Uterus (tissue), 4 donors: Measurements from ENCODE around the gene RPRML. TPM values are rescaled to one million over a fixed set of nuclear protein-coding genes. Genes with fewer than 3 reads are reported as not detected.
"Not testable (repeated sequence)": the region's sequence is repeated elsewhere in the genome, so short reads cannot be mapped to it uniquely, and the experiment has no call there.

ENCODE experiments used
- DNase-seq, 2 donors: peaks; one replicate each; pipeline ENCODE4 v3.0.0-alpha.2; 2019 to 2020
- H3K27ac ChIP-seq, 2 donors: fragments of 200-600 bp; sonication (generic); 1 replicate in 1 of 2; 2 replicates in 1 of 2; pipeline ENCODE4 v1.5.1; 2016 to 2018
- H3K27me3 ChIP-seq, 2 donors: fragments of 200-600 bp; sonication (generic); one replicate each; pipeline ENCODE4 v1.5.1; 2018 to 2019; ENCODE audit warnings: control low read depth in 1 of 2
- H3K36me3 ChIP-seq, 2 donors: fragments of 200-600 bp; sonication (generic); one replicate each; pipeline ENCODE4 v1.5.1; 2019; ENCODE audit warnings: control low read depth in 1 of 2
- H3K4me1 ChIP-seq, 2 donors: fragments of 200-600 bp; sonication (generic); one replicate each; pipeline ENCODE4 v1.5.1; 2018 to 2019; ENCODE audit warnings: control low read depth in 1 of 2
- H3K4me3 ChIP-seq, 2 donors: fragments of 200-600 bp; sonication (generic); 1 replicate in 1 of 2; 2 replicates in 1 of 2; pipeline ENCODE4 v1.5.1; 2018 to 2019; ENCODE audit warnings: mild to moderate bottlenecking in 1 of 2
- H3K9me3 ChIP-seq, 2 donors: fragments of 200-600 bp; sonication (generic); one replicate each; pipeline ENCODE4 v1.5.1; 2019; ENCODE audit warnings: control low read depth in 1 of 2
- CTCF ChIP-seq, 4 experiments: fragments of 200-600 bp in 2 of 4; fragments of 450-650 bp in 2 of 4; sonication (generic) in 2 of 4; IDR thresholded peaks; one replicate each; pipeline ENCODE4 v1.5.1; 2016 to 2019; ENCODE audit warnings: antibody characterized with exemption in 4 of 4, mild to moderate bottlenecking in 2 of 4, moderate library complexity in 1 of 4
- POLR2A ChIP-seq, 2 donors: fragments of 450-650 bp; IDR thresholded peaks; one replicate each; pipeline ENCODE4 v1.6.1; 2016; ENCODE audit warnings: antibody characterized with exemption in 2 of 2, mild to moderate bottlenecking in 1 of 2, moderate library complexity in 1 of 2
- intact Hi-C: fragments of 100-400 bp; cut with DNase I; formaldehyde crosslinking; loops from one replicate; pipeline ENCODE4 v1.15.1; 2023; ENCODE audit warnings: low total_unique reads
- total RNA-seq, 4 donors: library from RNA; depleted of rRNA in 3 of 4; stranded (reverse); fragments of >200 nt in 3 of 4; gene quantifications; one replicate each; pipeline versions ENCODE4 v1.1.0 to v1.2.4, GENCODE V29; 2014 to 2023
- donor health status: DM: yes; HTN: yes; CAD: no.

The RPRML gene
- total RNA-seq, 4 donors from 2014 or later, result not detected

- no peak for TF ChIP-seq CTCF (IDR thresholded peaks at IDR 0.05)
- no peak for TF ChIP-seq POLR2A (IDR thresholded peaks at IDR 0.05)
- H3K9me3 ChIP-seq, result no peaks in the 10 kb centered on the region
- no peaks in the 10 kb centered on the region for H3K36me3 ChIP-seq
- H3K4me3 ChIP-seq, result no peak overlapping the region
- intact Hi-C loops, result no loop called here
- H3K4me1 ChIP-seq, result no peaks in the 10 kb centered on the region
- H3K27me3 ChIP-seq, result no peaks in the 10 kb centered on the region
- no peak for DNase-seq
- no peak overlapping the region for H3K27ac ChIP-seq
These were observed 25.9 kb upstream of the RPRML start for GRCh38 chr17:47004906-47005305.

GRCh38 chr17:47003864-47004263, 24.8 kb upstream of the RPRML start:
- H3K4me1 ChIP-seq, intact Hi-C loops, H3K36me3 ChIP-seq, DNase-seq, H3K4me3 ChIP-seq, H3K27ac ChIP-seq, H3K9me3 ChIP-seq, H3K27me3 ChIP-seq: not testable (repeated sequence)

GRCh38 chr17:46995841-46996571, 17.0 kb upstream of the RPRML start:
- TF ChIP-seq CTCF (IDR thresholded peaks at IDR 0.05), result no peak
- TF ChIP-seq POLR2A (IDR thresholded peaks at IDR 0.05), result no peak
- intact Hi-C loops, result no loop called here
- Histone ChIP-seq H3K36me3 (no peaks in the 10 kb centered on the region), H3K27me3 (no peaks in the 10 kb centered on the region), H3K4me3 (no peak overlapping the region), H3K27ac (no peak overlapping the region), H3K4me1 (no peaks in the 10 kb centered on the region), H3K9me3 (no peaks in the 10 kb centered on the region)
- no peak for DNase-seq

- H3K4me3 ChIP-seq, result no peak overlapping the region
- no peaks in the 10 kb centered on the region for H3K27me3 ChIP-seq
- H3K36me3 ChIP-seq, result no peaks in the 10 kb centered on the region
- no peak overlapping the region for H3K27ac ChIP-seq
- intact Hi-C loops, result no loop called here
- no peaks in the 10 kb centered on the region for H3K9me3 ChIP-seq
- no peak for DNase-seq
- H3K4me1 ChIP-seq, result no peaks in the 10 kb centered on the region
- no peak for TF ChIP-seq POLR2A (IDR thresholded peaks at IDR 0.05)
- no peak for TF ChIP-seq CTCF (IDR thresholded peaks at IDR 0.05)
These were observed 15.9 kb upstream of the RPRML start for GRCh38 chr17:46994993-46995392.

- Histone ChIP-seq H3K9me3 (no peaks in the 10 kb centered on the region), H3K27ac (no peak overlapping the region), H3K4me3 (no peak overlapping the region), H3K27me3 (no peaks in the 10 kb centered on the region), H3K36me3 (no peaks in the 10 kb centered on the region), H3K4me1 (no peaks in the 10 kb centered on the region)
- TF ChIP-seq POLR2A (IDR thresholded peaks at IDR 0.05) (no peak), CTCF (IDR thresholded peaks at IDR 0.05) (no peak)
- intact Hi-C loops, result no loop called here
- DNase-seq, result no peak
These were observed 12.6 kb upstream of the RPRML start for GRCh38 chr17:46991617-46992016.
